Fibroblast of skin of left quadriceps (primary cell): ENCODE data around the gene EPB41L3.
A peak's percentile ranks its signal among the peaks of the same experiment; 100 is the strongest.

ENCODE experiments used
- DNase-seq, 2 experiments: peaks; one replicate each; pipeline ENCODE4 v3.0.0-alpha.2; 2013; ENCODE audit warnings: low read depth in 2 of 2

The EPB41L3 gene

GRCh38 chr18:5415031-5415430 is 128.8 kb downstream of the EPB41L3 start:
- no peak for DNase-seq

- no peak for DNase-seq
Observed at GRCh38 chr18:5414546-5414945, 129.3 kb downstream of the EPB41L3 start.

DNA sequence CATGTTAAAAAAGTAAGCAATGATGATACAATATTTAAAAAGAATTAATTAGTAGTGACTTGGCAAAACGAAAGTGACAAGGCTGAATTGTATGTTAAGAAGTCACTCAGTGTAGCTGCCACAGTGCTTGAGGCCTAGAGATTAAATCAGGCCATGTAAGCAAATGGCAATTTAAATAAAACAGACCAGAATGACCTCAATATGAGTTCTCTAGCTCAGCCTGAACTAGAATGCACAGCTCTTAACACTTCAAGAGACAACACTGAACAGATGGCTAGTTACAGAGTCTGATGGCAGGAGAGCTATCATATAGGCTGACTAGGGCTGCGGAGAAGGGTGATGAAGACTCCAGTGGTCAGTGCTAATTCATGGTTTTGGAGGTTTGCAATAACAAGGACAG is 130.3 kb downstream of the EPB41L3 start:
- no peak for DNase-seq

- no peak for DNase-seq
Observed at GRCh38 chr18:5410582-5410981, 133.2 kb downstream of the EPB41L3 start.

DNA sequence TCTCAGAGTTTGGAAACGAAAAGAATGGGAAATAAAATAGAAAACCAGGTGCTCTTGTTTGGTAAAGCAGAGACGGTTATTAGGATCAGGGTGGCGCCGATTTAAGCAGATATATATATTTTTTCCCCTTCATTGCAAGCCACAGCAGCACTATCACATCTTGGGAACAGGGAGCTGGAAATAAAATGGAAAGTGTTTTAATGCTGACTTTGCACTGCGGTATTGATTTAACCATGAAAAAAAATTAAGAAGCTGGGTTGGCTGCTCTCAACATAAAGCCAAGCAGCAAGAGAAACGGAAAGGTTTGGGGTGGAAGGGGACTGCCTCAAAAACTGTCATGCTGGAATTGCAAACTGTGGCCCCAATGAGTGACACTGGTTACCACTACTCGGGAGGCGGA is 145.5 kb downstream of the EPB41L3 start:
- DNase-seq, result no peak

DNA sequence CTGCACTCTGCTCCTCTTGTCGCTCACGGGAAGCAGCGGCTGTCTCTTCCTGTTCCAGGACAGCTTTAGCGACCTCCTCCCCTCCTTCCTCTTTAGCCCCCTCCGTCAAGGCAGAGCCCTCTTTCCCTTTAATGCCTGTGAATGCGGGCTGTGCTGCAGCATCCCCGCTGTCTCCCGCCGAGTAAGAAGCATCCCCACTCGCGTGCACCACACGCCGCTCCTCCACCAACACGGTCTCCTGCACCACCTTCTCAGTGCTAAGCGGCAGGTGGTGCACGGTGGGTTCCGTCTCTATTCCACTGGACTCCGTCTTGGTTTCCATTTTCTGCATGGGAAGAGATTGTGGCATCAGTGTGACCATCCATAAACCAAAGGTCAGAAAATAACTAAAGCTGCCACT is 146.7 kb downstream of the EPB41L3 start:
- DNase-seq, result no peak

DNA sequence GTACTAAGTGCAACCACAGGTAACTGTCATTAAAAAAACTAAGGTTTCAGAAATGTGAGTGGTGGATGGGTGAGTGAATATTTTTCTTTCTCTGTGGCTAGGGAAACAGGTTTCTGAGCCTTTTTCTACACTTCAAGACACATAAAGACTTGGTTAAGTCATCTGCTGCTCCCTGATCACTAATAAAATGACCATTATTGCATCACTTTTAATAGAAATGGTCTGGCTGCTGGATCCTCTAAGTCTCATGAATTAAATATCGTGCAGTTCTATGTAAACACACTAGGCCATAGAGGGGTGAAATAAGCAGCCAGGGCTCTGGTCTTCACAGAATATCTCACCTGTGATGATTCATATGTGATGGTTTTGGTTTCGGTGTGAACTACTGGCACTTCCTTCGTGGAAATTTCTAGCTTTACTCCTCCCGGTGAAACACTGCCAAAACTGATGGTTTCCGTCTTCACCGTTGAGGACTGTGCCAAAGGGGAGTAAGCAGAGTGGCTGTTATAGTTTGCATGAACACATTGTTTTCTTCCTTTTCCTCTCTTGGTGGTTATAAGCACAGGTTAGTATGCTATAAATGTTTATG is 147.8 kb downstream of the EPB41L3 start:
- DNase-seq, result no peak

DNA sequence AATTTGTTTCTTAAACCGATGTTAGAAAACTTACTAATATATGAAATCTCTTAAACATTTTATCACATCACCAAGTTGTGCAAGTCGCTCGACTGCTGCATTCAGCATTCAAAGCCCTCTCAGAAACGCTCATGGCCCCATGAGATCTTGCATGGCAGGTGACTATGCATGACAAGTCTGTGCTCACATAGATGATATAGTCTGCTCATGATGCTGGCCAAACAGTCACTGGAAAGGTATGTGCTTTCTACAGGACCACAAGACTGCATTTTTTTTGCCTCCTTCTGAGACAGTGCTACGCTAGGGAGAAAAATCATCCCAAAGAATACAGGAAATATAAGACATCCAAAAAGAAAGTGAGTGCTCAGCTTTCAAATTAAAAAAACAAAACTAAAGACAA is 150.0 kb downstream of the EPB41L3 start:
- DNase-seq, result peak; percentile 26 to 32

- DNase-seq, result no peak
Observed at GRCh38 chr18:5391409-5391808, 152.4 kb downstream of the EPB41L3 start.

DNA sequence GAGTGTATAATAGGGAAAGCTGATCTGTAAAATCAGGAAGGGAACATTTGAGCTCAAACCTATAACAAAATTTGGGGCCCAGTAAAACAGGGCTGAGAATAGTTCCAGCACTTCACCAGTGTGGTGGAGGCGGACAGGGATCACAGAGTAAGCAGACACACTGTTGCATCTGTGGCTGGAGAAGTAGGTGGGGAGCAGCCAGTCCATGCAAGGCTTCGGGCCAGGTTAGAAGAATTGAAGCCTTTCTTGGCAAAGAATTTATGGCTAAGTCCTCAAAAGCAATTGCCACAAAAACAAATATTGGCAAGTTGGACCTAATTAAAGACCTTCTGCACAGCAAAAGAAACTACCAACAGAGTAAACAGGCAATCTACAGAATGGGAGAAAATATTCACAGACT is 154.4 kb downstream of the EPB41L3 start:
- DNase-seq, result no peak

DNA sequence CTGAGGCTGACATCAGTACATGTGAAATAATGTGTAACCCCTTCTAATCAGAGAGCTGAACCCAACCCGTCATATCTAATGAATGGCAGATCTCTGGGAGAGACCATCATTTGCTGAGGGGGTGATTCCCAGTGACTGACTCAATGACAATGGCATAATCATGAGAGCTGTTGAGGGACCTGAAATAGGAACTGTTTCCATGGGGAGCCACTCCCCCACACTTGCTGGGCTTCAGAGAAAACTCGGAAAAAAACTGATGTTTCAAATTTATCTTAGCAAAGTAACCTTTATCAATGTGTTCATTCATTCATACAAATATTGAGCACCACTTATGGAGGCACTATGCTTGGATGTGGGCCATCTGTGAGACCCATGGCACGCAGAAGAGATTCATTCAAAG is 154.9 kb downstream of the EPB41L3 start:
- DNase-seq, result no peak

DNA sequence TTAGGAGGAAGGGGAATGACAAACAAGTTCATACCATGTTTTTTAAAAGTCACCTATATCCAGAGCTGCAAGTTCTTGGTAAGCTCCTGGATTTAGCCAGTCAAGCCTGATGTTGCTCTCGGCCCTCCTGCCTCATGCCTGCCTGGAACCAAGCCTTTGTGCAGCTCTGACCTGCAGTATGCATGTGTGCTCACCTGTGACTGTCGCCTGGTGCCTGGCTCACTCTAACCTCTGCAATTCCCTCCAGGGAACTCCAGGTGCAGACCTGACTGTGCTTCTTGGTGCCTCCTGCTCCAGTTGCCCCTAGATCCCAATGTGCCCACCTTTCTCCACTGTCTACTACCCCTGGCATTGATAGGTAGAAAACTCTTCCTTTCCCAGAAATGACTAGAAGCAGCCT is 163.2 kb downstream of the EPB41L3 start:
- DNase-seq, result no peak

GRCh38 chr18:5376986-5377385 is 166.8 kb downstream of the EPB41L3 start:
- DNase-seq, result no peak

- no peak for DNase-seq
Observed at GRCh38 chr18:5370332-5370731, 173.5 kb downstream of the EPB41L3 start.

DNA sequence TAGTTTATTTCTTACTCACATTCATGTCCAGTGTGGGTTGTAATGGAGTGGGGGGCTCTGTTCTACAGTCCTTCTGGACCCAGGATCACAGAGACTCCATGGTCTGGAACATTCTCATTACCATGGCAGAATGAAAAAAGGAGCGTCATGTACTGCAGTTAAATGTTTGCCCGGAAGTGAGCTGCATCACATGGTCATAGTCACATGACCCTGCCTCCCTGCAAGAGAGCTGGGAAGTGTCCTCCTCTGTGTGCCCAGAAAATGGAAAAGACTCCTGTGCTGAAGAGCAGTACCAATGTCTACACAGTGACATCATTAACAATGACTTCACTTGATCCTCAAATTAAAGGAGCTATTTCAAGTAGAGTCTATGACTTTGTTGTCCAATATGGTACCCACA is 174.3 kb downstream of the EPB41L3 start:
- DNase-seq, result no peak

GRCh38 chr18:5365443-5365842 is 178.4 kb downstream of the EPB41L3 start:
- no peak for DNase-seq

DNA sequence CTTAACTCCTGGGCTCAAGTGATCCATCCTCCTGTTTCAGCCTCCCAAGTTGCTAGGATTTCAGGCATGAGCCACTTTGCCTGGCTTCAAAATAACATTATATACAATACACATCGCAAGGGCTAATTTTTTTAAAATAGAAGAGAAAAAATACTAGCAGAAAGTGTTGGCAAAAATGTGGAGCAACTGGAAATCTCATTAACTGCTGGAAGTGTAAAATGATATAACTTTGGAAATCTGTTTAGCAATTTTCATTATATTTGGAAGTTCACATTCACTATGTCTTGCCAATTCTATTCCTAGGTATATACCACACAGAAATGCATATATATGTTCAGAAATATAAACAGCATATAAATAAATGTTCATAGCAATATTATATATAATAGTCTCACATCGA is 193.2 kb downstream of the EPB41L3 start:
- no peak for DNase-seq
